NCI-H1092 (cell line): ENCODE results near the gene INTS14.

Experiments
- DNase-seq: peaks from one replicate; lab custom pipeline; 2025; lab: John Stamatoyannopoulos, UW

INTS14 gene

GRCh38 chr15:65530318-65531111 is 80.4 kb downstream of the INTS14 start, which contains the start of gene HACD3:
Gene HACD3, plus strand, starts transcription at chr15:65530463. Its CDS starts 169 bp downstream, at chr15:65530632.
- peak; percentile 73 for DNase-seq

GRCh38 chr15:65529762-65530317 is 81.1 kb downstream of the INTS14 start:
- DNase-seq = no peak
